Esophagus muscularis mucosa (tissue), 3 donors: ENCODE results near the gene ADAMTS3.

ENCODE experiments used
- CTCF ChIP-seq, 3 experiments: fragments of 200-600 bp in 2 of 3; fragments of 450-650 bp in 1 of 3; sonication (generic) in 2 of 3; IDR thresholded peaks; one replicate each; pipeline ENCODE4 v1.5.1; 2017 to 2019; ENCODE audit warnings: antibody characterized with exemption in 3 of 3, mild to moderate bottlenecking in 2 of 3, moderate library complexity in 1 of 3
- POLR2A ChIP-seq: fragments of 450-650 bp; IDR thresholded peaks from one replicate; pipeline ENCODE4 v1.6.1; 2017; ENCODE audit warnings: antibody characterized with exemption, moderate library complexity, mild to moderate bottlenecking, low read depth
- POLR2AphosphoS5 ChIP-seq, 2 donors: sonication (generic); formaldehyde crosslinking; IDR thresholded peaks; one replicate each; pipeline ENCODE4 v1.6.1; 2017; ENCODE audit warnings: antibody characterized with exemption in 2 of 2

- TF ChIP-seq POLR2AphosphoS5 (IDR thresholded peaks at IDR 0.05) (no peak), POLR2A (no peak), CTCF (IDR thresholded peaks at IDR 0.05) (no peak)
These were observed 117.7 kb downstream of the ADAMTS3 start for GRCh38 chr4:72451349-72451748.
